MM.1S (cell line): ENCODE data around the gene TOX2.

Experiments
- DNase-seq: peaks from one replicate; pipeline ENCODE4 v3.0.0-alpha.2; 2015
- H2AFZ ChIP-seq: fragments of 300-600 bp; sonication (generic); 2 replicates; pipeline ENCODE4 v1.6.0; 2016; ENCODE audit warnings: antibody characterized with exemption, low read length
- H3F3A ChIP-seq: fragments of 300-600 bp; sonication (generic); 2 replicates; pipeline ENCODE4 v1.6.1; 2016; ENCODE audit warnings: mild to moderate bottlenecking, antibody characterized with exemption, low read length, moderate library complexity, mixed read lengths; ENCODE audit not compliant: insufficient read depth
- H3K27ac ChIP-seq: fragments of 300-600 bp; sonication (generic); 2 replicates; pipeline ENCODE4 v1.5.1; 2016; ENCODE audit warnings: mild to moderate bottlenecking, low read length
- H3K27me3 ChIP-seq: fragments of 300-600 bp; sonication (generic); replicated peaks from 2 replicates; pipeline ENCODE4 v1.6.0; 2016; ENCODE audit warnings: low read length; ENCODE audit not compliant: insufficient read depth
- H3K36me3 ChIP-seq: fragments of 300-600 bp; sonication (generic); replicated peaks from 2 replicates; pipeline ENCODE4 v1.6.1; 2016; ENCODE audit warnings: mild to moderate bottlenecking, low read length, mixed read lengths; ENCODE audit not compliant: insufficient read depth
- H3K4me1 ChIP-seq: fragments of 300-600 bp; sonication (generic); 2 replicates; pipeline ENCODE4 v1.6.1; 2016; ENCODE audit warnings: low read length, mixed read lengths
- H3K4me2 ChIP-seq: fragments of 300-600 bp; sonication (generic); 2 replicates; pipeline ENCODE4 v1.6.0; 2016; ENCODE audit warnings: low read depth, low read length
- H3K4me3 ChIP-seq: fragments of 300-600 bp; sonication (generic); 2 replicates; pipeline ENCODE4 v1.5.1; 2016; ENCODE audit warnings: low read length, mixed read lengths
- H3K79me2 ChIP-seq: fragments of 300-600 bp; sonication (generic); 2 replicates; pipeline ENCODE4 v1.6.1; 2016; ENCODE audit warnings: mixed run types, low read length, mixed read lengths
- H3K9ac ChIP-seq: fragments of 300-600 bp; sonication (generic); 2 replicates; pipeline ENCODE4 v1.6.1; 2016; ENCODE audit warnings: low read length, mixed read lengths
- H3K9me2 ChIP-seq: fragments of 300-600 bp; sonication (generic); replicated peaks from 2 replicates; pipeline ENCODE4 v1.6.1; 2016; ENCODE audit warnings: mild to moderate bottlenecking, low read length, mixed read lengths; ENCODE audit not compliant: insufficient read depth
- H3K9me3 ChIP-seq: fragments of 300-600 bp; sonication (generic); replicated peaks from 2 replicates; pipeline ENCODE4 v1.6.1; 2016; ENCODE audit warnings: mild to moderate bottlenecking, low read length, mixed read lengths; ENCODE audit not compliant: insufficient read depth
- H4K20me1 ChIP-seq: fragments of 300-600 bp; sonication (generic); 2 replicates; pipeline ENCODE4 v1.6.1; 2016; ENCODE audit warnings: mild to moderate bottlenecking, low read length, moderate library complexity, mixed read lengths; ENCODE audit not compliant: insufficient read depth
- EZH2 ChIP-seq: fragments of 300-600 bp; sonication (generic); optimal IDR thresholded peaks from 2 replicates; pipeline ENCODE3; 2017; ENCODE audit warnings: low read depth, mild to moderate bottlenecking, antibody characterized with exemption, low read length, mixed read lengths
- EZH2phosphoT487 ChIP-seq: fragments of 300-600 bp; sonication (generic); IDR thresholded peaks from 2 replicates; pipeline ENCODE4 v1.6.1; 2018; ENCODE audit warnings: antibody characterized with exemption, low read length
- TF ChIP-seq, protein P1 (sequence below): fragments of 300-600 bp; sonication (generic); IDR thresholded peaks from 2 replicates; pipeline ENCODE4 v1.5.1; 2016; ENCODE audit warnings: antibody characterized with exemption, low read length, mixed read lengths

The TOX2 gene

DNA sequence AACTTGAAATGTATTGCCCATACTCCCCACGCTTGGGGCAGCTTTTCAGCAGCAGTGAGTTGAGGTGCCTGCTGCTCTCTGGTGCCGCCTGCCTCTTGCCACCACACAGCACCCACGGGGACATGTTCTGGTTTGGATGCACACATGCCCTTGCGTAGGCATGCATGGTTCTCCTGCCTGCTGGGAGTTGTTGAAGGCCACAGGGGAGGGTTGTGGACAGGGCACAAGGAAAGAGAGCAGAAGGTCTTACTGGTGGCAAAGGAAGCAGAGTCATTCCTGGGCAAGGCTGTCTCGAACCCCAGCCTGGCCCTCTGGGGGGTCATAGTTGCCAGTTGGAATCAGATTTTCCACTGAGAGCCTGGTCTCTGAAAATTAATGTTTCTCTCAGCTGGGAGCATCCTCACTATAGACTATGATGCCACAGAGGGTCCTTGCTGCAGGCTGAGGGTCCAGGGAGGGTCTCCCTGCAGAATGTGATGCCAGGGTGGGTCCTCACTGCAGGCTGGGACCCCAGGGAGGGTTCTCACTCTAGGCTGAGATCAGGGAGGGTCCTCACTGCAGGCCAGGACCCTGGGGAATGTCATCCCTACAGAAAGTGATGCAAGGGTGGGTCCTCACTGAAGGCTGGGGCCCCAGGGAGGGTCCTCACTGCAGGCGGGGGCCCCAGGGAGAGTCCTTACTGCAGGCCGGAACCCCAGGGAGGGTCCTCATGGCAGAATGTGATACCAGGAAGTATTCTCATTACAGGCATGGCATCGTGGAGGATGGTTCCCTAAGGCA is 59.2 kb downstream of the TOX2 start:
- Histone ChIP-seq H3K79me2 (peaks cover 56% of the 10 kb centered on the region), H2AFZ (no peak overlapping the region), H3F3A (no peaks in the 10 kb centered on the region), H3K9me2 (no peaks in the 10 kb centered on the region), H3K9me3 (no peaks in the 10 kb centered on the region), H3K4me2 (no peak overlapping the region), H3K4me3 (no peak overlapping the region), H3K27ac (no peak overlapping the region), H3K36me3 (no peaks in the 10 kb centered on the region; the same call in 1 of the 2 replicates), H3K27me3 (no peaks in the 10 kb centered on the region), H4K20me1 (no peaks in the 10 kb centered on the region), H3K9ac (no peak overlapping the region), H3K4me1 (0 out of 2 replicates have a peak, but pooled peaks cover 5% of the 10 kb centered on the region)
- no peak for DNase-seq
- TF ChIP-seq, protein P1, sequence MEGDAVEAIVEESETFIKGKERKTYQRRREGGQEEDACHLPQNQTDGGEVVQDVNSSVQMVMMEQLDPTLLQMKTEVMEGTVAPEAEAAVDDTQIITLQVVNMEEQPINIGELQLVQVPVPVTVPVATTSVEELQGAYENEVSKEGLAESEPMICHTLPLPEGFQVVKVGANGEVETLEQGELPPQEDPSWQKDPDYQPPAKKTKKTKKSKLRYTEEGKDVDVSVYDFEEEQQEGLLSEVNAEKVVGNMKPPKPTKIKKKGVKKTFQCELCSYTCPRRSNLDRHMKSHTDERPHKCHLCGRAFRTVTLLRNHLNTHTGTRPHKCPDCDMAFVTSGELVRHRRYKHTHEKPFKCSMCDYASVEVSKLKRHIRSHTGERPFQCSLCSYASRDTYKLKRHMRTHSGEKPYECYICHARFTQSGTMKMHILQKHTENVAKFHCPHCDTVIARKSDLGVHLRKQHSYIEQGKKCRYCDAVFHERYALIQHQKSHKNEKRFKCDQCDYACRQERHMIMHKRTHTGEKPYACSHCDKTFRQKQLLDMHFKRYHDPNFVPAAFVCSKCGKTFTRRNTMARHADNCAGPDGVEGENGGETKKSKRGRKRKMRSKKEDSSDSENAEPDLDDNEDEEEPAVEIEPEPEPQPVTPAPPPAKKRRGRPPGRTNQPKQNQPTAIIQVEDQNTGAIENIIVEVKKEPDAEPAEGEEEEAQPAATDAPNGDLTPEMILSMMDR: no peak

DNA sequence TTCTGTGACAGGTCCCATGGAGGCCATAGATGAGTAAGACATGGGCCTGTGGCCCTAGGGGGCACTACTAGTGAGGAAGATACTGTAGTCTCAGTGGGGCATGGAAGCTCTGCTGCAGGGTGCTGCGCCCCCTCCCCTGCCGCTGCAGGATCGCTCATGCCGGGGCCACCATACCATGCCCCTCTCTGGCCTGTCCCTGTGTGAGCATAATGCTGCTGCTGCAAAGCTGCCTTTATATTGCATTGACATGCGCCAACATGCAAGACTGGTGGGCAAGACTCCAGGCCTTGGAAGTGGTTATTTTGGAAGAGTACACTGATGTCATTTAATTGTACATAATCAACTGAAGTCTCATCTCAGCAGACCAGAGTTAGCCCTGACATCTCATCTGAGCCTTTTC is 60.0 kb downstream of the TOX2 start:
- 0 out of 2 replicates have a peak, but pooled peaks cover 5% of the 10 kb centered on the region for H3K4me1 ChIP-seq
- no peak overlapping the region for H3K4me2 ChIP-seq
- H3K9ac ChIP-seq: no peak overlapping the region
- no peaks in the 10 kb centered on the region for H3K9me2 ChIP-seq
- DNase-seq: no peak
- no peaks in the 10 kb centered on the region for H3K27me3 ChIP-seq
- no peak overlapping the region for H2AFZ ChIP-seq
- no peaks in the 10 kb centered on the region for H3F3A ChIP-seq
- H3K27ac ChIP-seq: no peak overlapping the region
- TF ChIP-seq, protein P1: no peak
- TF ChIP-seq EZH2: no peak
- no peak for TF ChIP-seq EZH2phosphoT487
- no peaks in the 10 kb centered on the region for H3K9me3 ChIP-seq
- no peak overlapping the region for H3K4me3 ChIP-seq
- no peaks in the 10 kb centered on the region; the same call in 1 of the 2 replicates for H3K36me3 ChIP-seq
- H3K79me2 ChIP-seq: peaks cover 47% of the 10 kb centered on the region
- H4K20me1 ChIP-seq: no peaks in the 10 kb centered on the region

DNA sequence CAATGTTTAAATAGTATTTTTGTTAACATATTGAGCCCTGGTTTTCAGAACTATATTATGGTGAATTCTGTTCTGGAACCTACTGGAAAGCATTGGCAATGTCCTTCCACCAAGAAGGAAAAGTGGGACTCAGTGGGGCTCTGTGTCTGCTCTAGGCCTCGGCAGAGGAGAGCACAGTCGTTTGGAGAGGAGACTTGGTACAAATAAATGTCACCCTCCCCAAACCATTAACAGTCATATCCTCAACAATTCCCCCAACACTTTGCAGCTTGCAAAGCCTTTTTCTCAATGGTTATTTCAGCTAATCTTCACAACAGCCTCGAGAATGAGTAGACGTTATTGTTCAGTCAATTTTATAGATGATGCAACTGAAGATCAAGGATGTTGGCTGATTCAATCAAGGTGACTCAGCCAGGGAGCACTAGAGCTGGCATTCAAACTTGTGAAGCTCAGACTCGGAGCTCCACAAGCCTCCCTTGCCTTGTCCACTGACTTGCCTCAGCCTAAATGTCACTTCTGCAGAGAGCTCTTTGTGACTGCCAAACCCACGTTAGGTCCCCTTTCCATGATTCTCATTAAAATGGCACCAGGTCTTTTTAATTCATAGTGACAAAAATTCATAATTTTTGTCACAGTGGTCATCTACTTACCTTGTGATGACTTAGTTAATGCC is 60.6 kb downstream of the TOX2 start:
- no peak for DNase-seq
- Histone ChIP-seq H3K4me3 (no peak overlapping the region), H4K20me1 (no peaks in the 10 kb centered on the region), H3K9me3 (no peaks in the 10 kb centered on the region), H3K4me2 (no peak overlapping the region), H3K4me1 (0 out of 2 replicates have a peak, but pooled peaks cover 5% of the 10 kb centered on the region), H3K9me2 (no peaks in the 10 kb centered on the region), H3K79me2 (peaks cover 42% of the 10 kb centered on the region), H2AFZ (no peak overlapping the region), H3K36me3 (no peaks in the 10 kb centered on the region; the same call in 1 of the 2 replicates), H3K9ac (no peak overlapping the region), H3F3A (no peaks in the 10 kb centered on the region), H3K27me3 (no peaks in the 10 kb centered on the region), H3K27ac (no peak overlapping the region)
- TF ChIP-seq, protein P1: no peak
- no peak for TF ChIP-seq EZH2phosphoT487
